ENCODE data around the gene DMD.
A peak's percentile ranks its signal among the peaks of the same experiment; 100 is the strongest.

The DMD gene

DNA sequence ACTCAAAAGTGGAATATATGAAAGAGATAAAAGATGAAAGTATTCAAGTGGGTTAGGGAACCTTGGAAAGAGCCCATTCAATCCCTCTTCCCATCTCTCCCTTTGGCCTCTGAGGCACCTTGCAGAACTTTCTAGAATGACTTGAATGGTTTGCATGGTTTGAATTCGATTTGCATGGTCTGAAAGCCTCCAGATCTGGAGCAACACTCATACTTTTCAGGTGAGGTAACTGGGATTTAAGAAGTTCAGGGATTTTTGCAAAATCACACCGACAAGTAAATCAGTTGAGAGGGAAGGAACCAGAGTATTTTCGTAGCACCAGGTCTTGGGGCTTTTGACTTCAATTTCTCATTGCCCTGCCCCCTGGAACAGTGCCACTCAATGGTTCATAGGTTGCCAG, 1663.5 kb downstream of the DMD start:
- DNase-seq (ENCODE audit: low read depth, low spot score): no peak

DNA sequence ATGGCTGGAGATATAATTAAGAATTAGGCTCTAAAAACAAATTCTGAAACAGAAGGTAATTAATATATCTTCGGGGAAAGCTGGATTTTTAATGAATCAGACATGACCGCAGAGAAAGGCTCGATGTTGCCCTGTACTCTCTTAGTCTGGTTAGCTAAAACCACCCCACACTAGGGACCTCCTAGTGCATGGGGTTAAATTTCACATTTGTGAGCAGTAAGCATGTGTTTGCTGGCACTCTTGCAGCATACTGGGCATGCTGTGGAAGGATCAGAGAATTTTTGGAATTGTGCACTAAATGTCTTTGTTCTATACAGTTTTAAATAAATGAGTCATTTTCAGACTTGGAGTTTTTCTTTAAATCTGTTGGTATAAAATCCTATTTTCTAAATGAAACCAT, 1663.9 kb downstream of the DMD start:
- no peak for DNase-seq (ENCODE audit: low read depth, low spot score)

More for the DNA sequence above, 1663.5 kb downstream of the DMD start:
- no peak overlapping the region for H3K4me3 ChIP-seq (ENCODE audit: low read length)

DNA sequence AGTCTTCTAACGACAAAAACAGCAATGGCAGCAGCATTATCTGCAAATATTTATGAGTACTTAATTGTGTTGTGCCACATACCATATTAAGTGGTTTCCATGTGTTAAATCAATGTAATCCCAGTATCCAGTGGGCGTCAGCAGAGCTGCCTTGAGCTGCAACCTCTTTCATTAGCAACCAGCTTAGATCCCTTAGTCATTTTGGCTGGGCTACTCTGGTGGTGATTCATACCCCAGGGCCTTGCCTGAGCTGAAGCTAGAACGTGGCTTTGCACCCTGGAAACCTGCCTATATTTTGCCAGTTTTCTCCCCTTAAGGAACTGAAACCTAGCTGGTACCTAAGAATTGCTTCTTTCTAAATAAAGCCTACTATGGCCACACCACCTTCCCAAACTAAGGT, 1665.2 kb downstream of the DMD start:
- no peak overlapping the region for H3K4me3 ChIP-seq (ENCODE audit: low read length)
- no peak for DNase-seq (ENCODE audit: low read depth, low spot score)

More for the DNA sequence above, 1663.9 kb downstream of the DMD start:
- no peak overlapping the region for H3K4me3 ChIP-seq (ENCODE audit: low read length)

DNA sequence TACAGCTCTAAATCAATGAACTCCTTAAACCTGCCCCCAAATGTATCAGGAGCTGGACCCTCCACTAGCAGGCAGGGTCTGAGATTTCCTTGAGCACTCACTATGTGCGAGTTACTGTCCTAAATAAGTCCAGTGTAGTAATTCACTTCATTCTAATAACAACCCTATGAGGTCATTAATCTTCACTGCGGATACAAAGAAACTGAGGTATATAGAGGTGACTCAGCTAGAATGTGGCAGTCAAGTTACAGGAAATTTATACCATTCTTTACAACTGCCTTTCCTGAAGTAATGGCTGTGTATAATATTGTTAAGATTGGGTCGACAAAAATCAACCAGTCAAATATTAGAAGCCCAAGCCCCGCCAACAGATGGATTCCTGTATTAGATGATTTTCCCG, 1665.6 kb downstream of the DMD start:
- DNase-seq (ENCODE audit: low read depth, low spot score): no peak
- H3K4me3 ChIP-seq (ENCODE audit: low read length): no peak overlapping the region

DNA sequence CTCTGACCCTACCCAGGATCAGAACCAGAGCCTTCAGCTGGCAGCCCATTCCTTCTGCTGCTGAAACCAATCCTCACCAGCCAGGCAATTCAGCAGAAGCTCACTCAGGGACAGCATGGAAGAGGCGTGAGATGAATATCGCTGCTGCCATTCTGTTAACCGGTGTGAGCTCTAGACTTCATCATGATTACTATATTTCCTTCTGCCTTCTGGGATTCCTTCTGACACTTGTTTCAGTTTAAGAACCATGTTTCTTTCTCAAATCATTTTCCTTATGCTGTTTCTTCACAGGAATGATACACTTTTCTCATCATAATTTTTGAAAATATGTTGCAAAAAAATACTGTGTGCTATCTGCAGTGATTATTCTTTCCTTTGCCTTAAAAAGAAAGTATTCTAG, 1666.2 kb downstream of the DMD start:
- no peak overlapping the region for H3K4me3 ChIP-seq (ENCODE audit: low read length)
- DNase-seq (ENCODE audit: low read depth, low spot score): no peak

DNA sequence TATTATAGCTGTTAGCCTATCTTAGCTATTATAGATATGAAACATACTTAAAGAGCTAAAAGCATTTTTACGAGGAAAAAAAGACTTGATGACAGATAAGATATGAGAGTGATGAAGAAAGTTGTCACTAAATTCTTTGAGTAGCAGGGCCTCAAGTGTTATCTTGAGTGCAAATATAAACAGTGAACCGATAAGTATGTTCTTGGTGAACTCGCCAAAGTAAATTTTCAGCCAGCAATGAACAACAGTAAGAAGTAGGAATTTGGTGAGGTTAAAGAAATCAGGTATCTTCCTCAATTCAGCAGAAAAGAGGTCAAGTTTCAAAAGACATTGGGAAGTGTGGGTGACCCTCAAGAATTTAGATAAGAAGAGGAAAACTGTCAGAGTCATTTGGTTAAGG, 1667.7 kb downstream of the DMD start:
- DNase-seq (ENCODE audit: low read depth, low spot score): no peak

DNA sequence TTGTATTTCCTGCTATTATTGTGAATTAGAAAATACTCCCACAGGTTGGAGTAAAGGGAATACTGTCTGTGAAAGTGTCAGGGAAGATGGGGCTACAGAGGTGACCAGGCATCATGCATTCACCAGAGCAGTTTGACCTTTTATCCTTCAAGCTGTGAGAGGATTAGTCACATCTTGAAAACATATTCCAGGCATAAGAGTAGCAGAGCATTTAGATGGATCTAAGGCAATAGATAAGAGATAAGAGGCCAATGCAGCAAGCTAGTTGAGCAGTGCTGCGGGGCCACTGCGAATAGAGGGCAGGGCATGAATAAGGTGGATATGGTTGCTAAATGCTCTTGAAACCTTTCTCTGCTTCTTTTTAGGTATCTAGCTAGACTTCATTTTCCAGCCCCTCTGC, 1668.8 kb downstream of the DMD start:
- DNase-seq (ENCODE audit: low read depth, low spot score): no peak
- H3K4me3 ChIP-seq (ENCODE audit: low read length): no peak overlapping the region

More for the DNA sequence above, 1667.7 kb downstream of the DMD start:
- H3K4me3 ChIP-seq (ENCODE audit: low read length): no peak overlapping the region

DNA sequence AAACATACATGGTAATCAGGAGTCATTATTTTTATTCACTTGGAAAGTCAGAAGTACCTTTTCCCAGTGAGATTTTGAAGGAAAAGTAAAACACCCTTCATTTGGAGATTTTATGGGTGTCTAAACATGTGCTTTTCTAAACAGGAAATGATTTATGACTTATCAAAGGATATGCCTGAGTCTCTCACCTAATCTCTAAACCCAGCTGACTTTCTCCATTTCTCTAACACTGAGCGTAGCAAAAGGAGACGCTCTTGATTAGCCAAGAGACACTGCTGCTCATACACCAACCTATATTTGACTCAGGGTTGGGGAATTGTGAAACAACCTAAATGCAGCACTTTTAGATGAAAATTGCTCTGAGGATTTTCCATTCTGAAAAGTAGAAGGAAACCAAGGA, 1671.0 kb downstream of the DMD start:
- no peak for DNase-seq (ENCODE audit: low read depth, low spot score)

DNA sequence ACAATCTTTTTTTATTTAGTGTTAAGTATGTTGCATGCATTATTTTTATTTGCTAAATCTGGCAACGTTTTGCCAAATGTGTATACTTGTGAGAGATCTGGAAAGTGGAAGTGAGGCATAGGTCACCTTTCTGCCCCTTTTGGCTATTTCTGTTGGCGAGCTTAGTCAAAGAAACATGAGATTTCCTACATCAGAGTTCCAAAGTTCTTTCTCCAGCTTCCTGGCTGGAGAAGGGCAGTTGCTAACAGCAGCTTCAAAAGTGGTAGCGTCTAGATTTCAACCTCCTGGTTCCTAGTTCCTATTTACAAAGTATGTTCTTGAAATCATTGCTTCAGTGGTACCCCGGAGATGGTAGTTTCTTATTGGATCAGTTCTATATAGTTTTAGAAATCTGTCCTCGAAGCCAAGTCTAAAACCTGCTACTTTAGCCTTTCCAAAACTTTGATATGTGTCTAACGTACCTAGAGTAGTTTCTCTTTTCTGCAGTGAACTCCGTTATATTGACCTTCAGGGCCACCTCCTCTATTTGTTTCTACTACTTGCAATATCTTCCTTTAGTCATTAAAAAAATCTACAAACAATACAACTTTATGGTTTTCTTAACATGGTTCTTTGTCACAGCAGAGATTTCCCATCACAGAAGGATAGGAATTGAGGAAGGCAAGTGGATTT, 1683.8 kb downstream of the DMD start:
- H3K4me3 ChIP-seq (ENCODE audit: low read length): no peak overlapping the region
- no peak for DNase-seq (ENCODE audit: low read depth, low spot score)

More for the DNA sequence above, 1671.0 kb downstream of the DMD start:
- H3K4me3 ChIP-seq (ENCODE audit: low read length): no peak overlapping the region

DNA sequence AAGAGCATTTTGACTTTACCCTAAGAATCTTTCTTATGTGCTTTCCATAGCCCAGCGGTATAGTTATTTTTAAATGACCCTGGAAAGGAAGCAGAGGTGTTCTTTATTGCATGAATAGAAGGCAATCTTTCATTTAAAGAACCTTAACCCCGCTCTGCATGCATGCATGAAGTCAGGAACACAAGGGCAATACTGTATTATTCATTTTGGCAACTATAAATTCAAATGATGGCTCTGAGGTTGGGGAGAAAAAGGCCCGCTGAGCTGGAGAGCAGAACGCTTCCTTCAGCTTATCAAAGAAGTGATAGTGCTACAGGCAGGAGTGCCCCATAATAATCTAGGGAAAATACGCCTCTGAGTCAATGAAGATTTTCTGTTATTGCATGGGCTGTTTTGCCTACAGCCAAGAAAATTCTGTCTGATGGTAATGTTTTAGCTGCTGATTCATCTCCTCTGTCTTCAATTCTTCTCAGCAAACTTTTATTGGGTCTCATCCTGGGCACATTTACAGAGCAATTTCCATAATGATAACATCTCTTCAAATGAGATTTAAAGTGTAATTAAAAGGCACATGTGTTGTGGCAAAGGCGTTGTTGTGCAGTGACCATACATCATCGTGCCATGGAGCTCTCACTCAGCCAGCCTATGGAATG, 1687.3 kb downstream of the DMD start:
- DNase-seq (ENCODE audit: low read depth, low spot score): no peak
- no peak overlapping the region for H3K4me3 ChIP-seq (ENCODE audit: low read length)

DNA sequence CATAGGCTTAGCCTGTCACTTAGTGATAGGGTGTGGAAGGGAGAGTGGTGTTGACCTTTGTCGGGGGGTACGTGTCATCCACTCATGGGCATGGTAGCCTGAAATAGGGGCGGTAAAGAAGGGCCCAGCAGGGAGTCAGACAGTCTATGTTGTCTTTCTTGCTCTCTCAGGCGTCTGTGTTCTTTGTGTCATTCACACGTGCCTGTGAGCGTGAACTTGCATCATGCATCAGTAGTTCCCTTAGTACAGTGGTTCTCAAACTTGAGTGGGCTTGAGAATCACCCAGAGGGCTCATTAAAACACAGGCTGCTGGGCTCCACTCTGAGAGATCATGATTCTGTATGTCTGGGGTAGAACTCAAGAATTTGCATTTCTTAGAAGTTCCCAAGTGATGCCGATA, 1688.6 kb downstream of the DMD start:
- no peak for DNase-seq (ENCODE audit: low read depth, low spot score)

DNA sequence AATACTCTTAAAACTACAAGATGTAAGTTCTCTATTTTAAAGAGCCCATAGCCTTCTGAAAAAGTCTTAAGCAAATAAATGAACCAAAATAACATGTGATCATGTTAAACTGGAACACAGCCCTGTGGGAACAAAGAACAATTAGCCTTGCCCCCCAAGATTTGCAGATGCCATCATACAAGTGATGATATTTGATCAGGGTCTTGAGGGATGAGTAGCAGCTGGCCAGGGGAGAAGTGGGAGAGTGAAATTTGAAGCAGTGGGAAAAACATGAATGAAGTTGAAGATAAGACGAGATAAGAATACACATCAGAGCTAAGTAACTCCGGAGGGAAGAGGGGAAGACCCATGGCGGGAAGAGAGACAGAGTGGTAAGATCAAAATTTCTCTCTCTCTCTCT, 1689.4 kb downstream of the DMD start:
- no peak overlapping the region for H3K4me3 ChIP-seq (ENCODE audit: low read length)
- no peak for DNase-seq (ENCODE audit: low read depth, low spot score)

More for the DNA sequence above, 1688.6 kb downstream of the DMD start:
- H3K4me3 ChIP-seq (ENCODE audit: low read length): no peak overlapping the region

DNA sequence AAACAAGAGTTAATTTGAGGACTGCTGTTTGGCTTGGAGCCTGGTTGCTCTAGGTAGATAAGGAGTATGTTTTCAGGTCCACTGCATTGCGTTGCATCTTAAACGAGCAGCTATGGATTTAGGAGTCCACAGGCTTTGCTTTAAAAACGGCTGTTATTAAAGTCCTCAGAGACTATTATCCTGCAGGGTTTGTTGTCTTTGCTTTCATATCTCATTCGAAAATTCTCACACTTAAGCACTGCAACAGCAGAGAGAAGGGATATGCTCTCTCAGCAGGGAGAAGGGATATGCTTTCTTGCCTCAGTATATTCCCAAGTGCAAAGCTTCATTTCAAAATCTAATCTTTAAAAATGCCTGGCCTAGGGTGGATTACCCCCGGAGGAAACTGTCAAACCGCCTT, 1694.8 kb downstream of the DMD start:
- DNase-seq (ENCODE audit: low read depth, low spot score): no peak
- H3K4me3 ChIP-seq (ENCODE audit: low read length): no peak overlapping the region

DNA sequence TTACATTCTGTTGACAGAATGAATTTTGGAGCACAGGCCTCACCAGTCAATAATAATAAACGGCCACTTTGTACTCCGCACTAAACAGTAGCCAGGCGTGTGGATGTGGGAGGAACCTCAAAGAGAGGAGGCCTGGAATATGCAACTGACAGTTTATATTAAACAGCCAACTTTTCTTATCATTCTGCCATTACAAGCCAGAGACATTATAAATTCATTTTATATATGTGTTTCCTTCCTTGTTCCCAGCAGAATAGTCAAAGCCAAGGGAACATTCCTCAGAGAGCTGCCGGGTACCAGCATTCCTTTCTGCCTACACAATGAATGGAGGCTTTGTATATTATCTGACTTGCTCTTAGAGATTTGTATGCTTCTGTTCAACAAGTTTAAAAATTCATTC, 1703.0 kb downstream of the DMD start:
- DNase-seq (ENCODE audit: low read depth, low spot score): no peak
- no peak overlapping the region for H3K4me3 ChIP-seq (ENCODE audit: low read length)

DNA sequence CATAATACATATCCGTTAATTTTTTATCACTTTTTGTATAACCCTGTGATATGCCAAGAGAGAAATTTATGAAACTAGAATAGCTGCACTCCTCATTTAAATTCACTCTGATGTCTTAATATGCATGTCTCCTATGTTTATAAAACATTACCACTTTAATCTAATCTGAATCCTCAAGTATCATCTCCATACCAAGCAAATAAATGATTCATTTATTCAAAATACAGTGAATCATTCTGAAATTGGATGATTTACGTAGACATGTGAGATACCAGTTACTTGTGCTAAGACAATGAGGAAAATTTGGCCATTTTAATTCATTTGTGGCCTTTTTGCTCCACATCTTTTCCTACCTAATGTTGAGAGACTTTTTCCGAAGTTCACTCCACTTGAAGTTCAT, 1704.4 kb downstream of the DMD start:
- no peak overlapping the region for H3K4me3 ChIP-seq (ENCODE audit: low read length)
- DNase-seq (ENCODE audit: low read depth, low spot score): no peak

DNA sequence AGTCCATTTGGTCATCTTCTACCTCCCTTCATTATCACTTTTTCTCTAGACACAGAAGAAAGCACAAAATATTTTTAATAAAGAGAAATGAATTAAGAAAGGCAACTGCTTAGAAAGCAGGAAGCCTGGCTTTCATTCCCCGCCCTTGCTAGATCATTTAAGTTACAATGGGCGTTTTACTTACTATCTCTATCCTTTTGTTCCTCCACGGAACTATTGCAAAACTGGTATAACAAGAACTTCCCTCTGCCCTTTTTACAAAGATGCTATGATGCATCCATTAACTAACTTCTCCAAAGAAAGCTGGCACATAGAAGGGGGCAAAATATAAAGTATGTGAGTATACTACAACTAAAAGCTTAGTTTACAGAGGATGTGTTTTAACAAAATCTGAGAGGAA, 1705.0 kb downstream of the DMD start:
- no peak for DNase-seq (ENCODE audit: low read depth, low spot score)
- H3K4me3 ChIP-seq (ENCODE audit: low read length): no peak overlapping the region

DNA sequence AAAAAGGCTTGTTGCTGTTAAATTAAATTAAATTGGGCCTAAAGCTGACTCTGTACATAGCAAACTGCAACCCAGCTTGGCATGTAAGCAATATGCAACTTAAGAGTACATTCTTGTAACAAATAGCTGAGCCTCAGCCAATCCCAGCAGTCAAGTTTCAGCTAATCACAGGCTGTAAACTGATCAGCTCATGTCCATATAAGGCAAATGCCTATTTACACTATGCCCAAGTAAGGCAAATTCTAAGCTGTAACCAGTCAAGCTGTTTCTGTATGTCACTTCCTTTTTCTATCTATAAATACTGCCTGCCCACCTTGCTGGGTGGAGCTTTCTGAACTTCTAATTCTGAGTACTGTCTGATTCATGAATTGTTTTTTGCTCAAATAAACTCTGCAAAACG, 1710.4 kb downstream of the DMD start:
- H3K4me3 ChIP-seq (ENCODE audit: low read length): no peak overlapping the region
- peak; percentile 1 for DNase-seq (ENCODE audit: low read depth, low spot score)

DNA sequence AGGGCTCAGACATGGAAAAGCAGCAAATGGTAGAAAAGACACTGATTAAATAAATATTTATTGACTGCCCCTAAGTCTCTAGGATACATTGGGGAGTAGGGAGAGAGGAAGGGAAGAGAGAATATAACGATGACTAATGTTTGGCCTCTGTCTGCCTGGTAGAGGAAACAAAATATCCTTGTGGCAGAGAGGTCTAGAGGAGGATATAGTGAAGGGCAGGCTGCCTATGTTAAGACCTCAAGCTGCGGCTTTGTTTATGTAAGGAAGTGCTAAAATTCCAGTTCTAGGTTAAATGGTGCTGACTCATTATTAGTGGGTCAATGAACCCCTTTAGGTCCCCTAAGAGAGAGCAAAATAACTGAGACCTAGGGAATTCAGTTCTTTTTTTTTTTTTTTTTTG, 1712.2 kb downstream of the DMD start:
- H3K4me3 ChIP-seq (ENCODE audit: low read length): no peak overlapping the region
- no peak for DNase-seq (ENCODE audit: low read depth, low spot score)

DNA sequence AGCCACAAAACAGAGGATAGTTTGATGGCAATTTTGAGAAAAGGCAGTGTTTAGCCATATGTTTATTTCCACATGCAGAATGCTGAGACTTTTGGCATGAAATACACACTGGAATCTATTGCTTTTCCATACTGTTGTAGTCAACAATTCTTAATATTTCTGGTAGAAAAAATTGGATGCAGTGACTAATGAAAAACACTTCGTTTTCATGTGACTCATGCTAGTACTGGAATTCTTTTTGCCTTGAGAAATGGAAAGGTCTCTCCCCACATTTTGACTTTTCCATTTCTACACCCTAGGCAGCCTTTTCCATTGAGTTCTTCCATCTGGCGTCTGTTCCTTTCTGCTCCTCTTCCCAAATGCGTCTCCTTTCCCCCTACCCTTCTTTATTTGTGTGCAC, 1714.3 kb downstream of the DMD start:
- DNase-seq (ENCODE audit: low read depth, low spot score): no peak
- H3K4me3 ChIP-seq (ENCODE audit: low read length): no peak overlapping the region

DNA sequence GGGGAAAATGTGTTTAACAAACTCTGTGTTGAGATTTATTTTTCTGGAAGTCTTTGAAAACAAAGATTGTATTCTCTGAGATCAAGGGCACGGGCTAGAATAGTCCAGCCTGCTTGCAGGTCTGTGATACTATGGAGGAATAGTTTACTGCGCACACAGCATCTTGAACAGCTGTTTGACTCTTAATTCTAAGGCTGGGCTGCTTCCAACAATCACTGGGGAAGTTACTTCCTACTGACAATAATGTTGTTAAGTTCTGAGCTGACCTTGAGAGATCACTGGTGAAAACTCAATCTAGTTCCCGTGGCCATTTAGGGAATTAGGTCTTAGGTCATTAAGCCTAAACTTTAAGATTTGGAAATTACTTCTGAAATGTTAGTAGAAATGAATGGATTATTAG, 1723.4 kb downstream of the DMD start:
- no peak for DNase-seq (ENCODE audit: low read depth, low spot score)
- H3K4me3 ChIP-seq (ENCODE audit: low read length): no peak overlapping the region

DNA sequence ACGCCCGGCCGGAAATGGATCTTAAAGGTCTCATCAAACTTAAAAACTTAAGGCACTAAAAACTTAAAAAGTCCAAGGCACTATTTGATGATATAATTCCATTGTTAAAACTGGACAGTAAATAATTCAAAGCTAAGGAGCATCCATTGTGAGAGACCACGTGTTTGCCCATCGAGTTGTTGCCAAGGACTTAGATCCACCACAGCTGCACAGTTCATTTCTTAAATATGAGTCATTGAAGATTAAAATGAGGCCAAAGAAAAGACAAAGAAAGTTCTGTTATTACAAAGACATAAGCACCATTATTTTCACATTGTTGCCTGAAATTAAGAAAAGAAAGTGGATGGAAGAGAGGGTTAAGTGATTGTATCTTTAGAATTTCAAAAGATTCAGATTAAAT, 1728.0 kb downstream of the DMD start:
- no peak overlapping the region for H3K4me3 ChIP-seq (ENCODE audit: low read length)
- no peak for DNase-seq (ENCODE audit: low read depth, low spot score)

Data from Jurkat, Clone E6-1 (cell line).